ENCODE data around the gene KIF24.
"Not testable (repeated sequence)": the region's sequence is repeated elsewhere in the genome, so short reads cannot be mapped to it uniquely, and the experiment has no call there.

KIF24 gene

DNA sequence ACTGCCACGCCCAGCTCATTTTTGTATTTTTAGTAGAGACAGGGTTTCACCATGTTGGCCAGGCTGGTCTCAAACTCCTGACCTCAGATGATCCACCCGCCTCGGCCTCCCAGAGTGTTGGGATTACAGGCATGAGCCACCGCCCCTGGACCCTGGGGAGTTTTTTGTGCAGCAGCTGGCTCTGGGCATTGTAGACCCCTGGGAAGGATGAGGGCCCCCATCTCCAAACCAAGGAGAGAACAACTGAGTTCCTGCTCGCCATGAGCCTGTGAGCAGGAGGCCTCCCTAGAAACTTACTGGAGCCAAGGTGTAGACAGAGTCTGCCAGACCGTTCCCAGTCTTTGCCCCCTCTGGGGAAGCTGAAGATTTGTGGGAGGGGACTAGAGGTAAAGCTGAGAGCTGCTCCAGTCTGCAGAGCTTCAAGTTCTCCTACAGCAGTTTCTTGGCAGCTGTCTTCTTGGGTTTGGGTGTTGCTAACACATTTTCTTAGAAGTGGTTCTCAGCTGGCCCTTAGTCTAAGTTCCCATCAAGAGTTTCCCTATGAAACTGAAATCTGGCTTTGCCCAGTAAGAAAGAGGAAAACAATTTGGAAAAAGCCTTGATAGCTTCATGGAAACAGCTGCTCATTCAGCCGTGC lies 12.7 kb upstream of the KIF24 start:
- H3K36me3 Mint-ChIP-seq, result peaks cover 5% of the 10 kb centered on the region
- H3K4me1 Mint-ChIP-seq (ENCODE audit: low read depth), result no peaks in the 10 kb centered on the region
- no peaks in the 10 kb centered on the region for H3K9me3 Mint-ChIP-seq (ENCODE audit: low read depth)
- no peak overlapping the region for H3K27ac Mint-ChIP-seq
- H3K27me3 Mint-ChIP-seq, result no peaks in the 10 kb centered on the region
- H3K4me3 Mint-ChIP-seq, result no peak overlapping the region

- Mint-ChIP-seq H3K27me3 (no peaks in the 10 kb centered on the region), H3K4me3 (no peak overlapping the region), H3K9me3 (ENCODE audit: low read depth) (no peaks in the 10 kb centered on the region), H3K36me3 (peaks cover 6% of the 10 kb centered on the region), H3K27ac (no peak overlapping the region), H3K4me1 (ENCODE audit: low read depth) (peaks cover 5% of the 10 kb centered on the region)
Observed at GRCh38 chr9:34338665-34339385, 9.8 kb upstream of the KIF24 start.

DNA sequence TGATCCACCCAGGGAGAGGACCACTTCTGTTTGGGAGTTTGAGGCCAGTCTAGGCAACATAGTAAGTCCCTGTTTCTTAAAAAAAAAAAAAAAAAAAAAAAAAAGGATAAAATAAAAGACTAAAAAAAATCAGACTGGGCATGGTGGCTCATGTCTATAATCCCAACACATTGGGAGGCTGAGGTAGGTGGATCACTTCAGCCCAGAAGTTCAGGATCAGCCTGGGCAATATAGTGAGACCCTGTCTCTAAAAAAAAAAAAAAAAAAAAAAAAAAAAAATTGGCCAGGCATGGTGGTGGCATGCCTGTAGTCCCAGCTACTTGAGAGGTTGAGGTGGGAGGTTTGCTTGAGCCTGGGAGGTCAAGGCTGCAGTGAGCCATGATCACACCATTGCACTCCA lies 9.0 kb upstream of the KIF24 start:
- H3K27me3 Mint-ChIP-seq; H3K4me3 Mint-ChIP-seq; H3K27ac Mint-ChIP-seq; H3K4me1 Mint-ChIP-seq (ENCODE audit: low read depth); H3K9me3 Mint-ChIP-seq (ENCODE audit: low read depth); H3K36me3 Mint-ChIP-seq: not testable (repeated sequence)

- Mint-ChIP-seq H3K4me1 (ENCODE audit: low read depth) (peaks cover 9% of the 10 kb centered on the region), H3K36me3 (peaks cover 6% of the 10 kb centered on the region), H3K27me3 (no peaks in the 10 kb centered on the region), H3K27ac (no peak overlapping the region), H3K4me3 (no peak overlapping the region), H3K9me3 (ENCODE audit: low read depth) (no peaks in the 10 kb centered on the region)
Observed at GRCh38 chr9:34337403-34337802, 8.3 kb upstream of the KIF24 start.

DNA sequence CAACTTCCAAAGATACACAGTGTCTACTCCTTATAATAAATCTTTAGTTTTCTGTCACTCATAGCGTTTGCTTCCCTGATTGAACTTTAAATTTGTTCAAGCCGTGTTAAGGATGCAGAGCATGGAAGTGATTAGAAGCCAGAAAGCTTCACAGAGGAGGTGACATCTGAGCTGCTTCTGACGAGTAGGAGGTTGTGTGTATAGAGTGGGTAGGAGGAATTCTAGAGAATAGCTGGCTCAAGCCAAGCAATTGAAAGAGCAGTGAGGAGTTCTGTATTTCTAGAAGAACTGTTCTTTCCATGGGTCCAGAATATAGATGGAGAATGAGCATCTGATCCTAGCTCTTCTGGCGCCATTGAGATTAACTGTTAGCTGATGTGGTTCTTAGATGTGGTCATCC lies 6.3 kb upstream of the KIF24 start:
- H3K4me1 Mint-ChIP-seq (ENCODE audit: low read depth), result peaks cover 22% of the 10 kb centered on the region
- H3K9me3 Mint-ChIP-seq (ENCODE audit: low read depth), result no peaks in the 10 kb centered on the region
- H3K36me3 Mint-ChIP-seq, result peaks cover 5% of the 10 kb centered on the region
- no peaks in the 10 kb centered on the region for H3K27me3 Mint-ChIP-seq
- no peak overlapping the region for H3K27ac Mint-ChIP-seq
- H3K4me3 Mint-ChIP-seq, result no peak overlapping the region

- no peak overlapping the region for H3K27ac Mint-ChIP-seq
- peaks cover 2% of the 10 kb centered on the region for H3K36me3 Mint-ChIP-seq
- H3K4me1 Mint-ChIP-seq (ENCODE audit: low read depth), result peaks cover 26% of the 10 kb centered on the region
- no peaks in the 10 kb centered on the region for H3K9me3 Mint-ChIP-seq (ENCODE audit: low read depth)
- H3K27me3 Mint-ChIP-seq, result no peaks in the 10 kb centered on the region
- H3K4me3 Mint-ChIP-seq, result no peak overlapping the region
Observed at GRCh38 chr9:34334916-34335315, 5.8 kb upstream of the KIF24 start.

GRCh38 chr9:34334337-34334824 lies 5.3 kb upstream of the KIF24 start:
- no peaks in the 10 kb centered on the region for H3K9me3 Mint-ChIP-seq (ENCODE audit: low read depth)
- H3K4me1 Mint-ChIP-seq (ENCODE audit: low read depth), result peaks cover 28% of the 10 kb centered on the region
- H3K4me3 Mint-ChIP-seq, result no peak overlapping the region
- peaks cover 2% of the 10 kb centered on the region for H3K36me3 Mint-ChIP-seq
- no peak overlapping the region for H3K27ac Mint-ChIP-seq
- H3K27me3 Mint-ChIP-seq, result no peaks in the 10 kb centered on the region

DNA sequence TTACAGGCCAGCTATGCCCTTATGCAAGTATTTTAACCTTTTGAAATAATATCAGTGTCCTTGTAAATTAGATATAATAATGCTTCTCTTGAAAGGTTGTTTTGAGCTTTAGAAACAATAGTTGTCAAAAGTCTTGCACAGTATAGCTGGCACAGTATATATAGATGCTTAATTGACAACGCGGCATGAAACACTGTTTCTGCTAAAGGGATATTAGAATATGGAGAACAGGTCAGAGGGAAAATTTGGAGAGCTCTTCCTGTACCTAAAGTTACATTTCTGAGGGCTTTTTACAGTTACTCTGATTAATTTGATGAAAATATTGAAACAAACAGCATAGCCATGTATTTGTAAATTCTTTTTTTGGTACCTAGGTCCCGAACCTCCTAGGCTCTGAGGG lies 4.8 kb upstream of the KIF24 start:
- peaks cover 28% of the 10 kb centered on the region for H3K4me1 Mint-ChIP-seq (ENCODE audit: low read depth)
- H3K4me3 Mint-ChIP-seq, result no peak overlapping the region
- no peaks in the 10 kb centered on the region for H3K9me3 Mint-ChIP-seq (ENCODE audit: low read depth)
- no peak overlapping the region for H3K27ac Mint-ChIP-seq
- no peaks in the 10 kb centered on the region for H3K27me3 Mint-ChIP-seq
- H3K36me3 Mint-ChIP-seq, result peaks cover 2% of the 10 kb centered on the region

- no peaks in the 10 kb centered on the region for H3K27me3 Mint-ChIP-seq
- no peaks in the 10 kb centered on the region for H3K9me3 Mint-ChIP-seq (ENCODE audit: low read depth)
- peak overlapping the region; percentile 55 for H3K4me3 Mint-ChIP-seq
- peaks cover 2% of the 10 kb centered on the region for H3K36me3 Mint-ChIP-seq
- H3K4me1 Mint-ChIP-seq (ENCODE audit: low read depth), result peaks cover 34% of the 10 kb centered on the region
- peak overlapping the region; percentile 77 for H3K27ac Mint-ChIP-seq
Observed at GRCh38 chr9:34332076-34332964, 3.3 kb upstream of the KIF24 start.

- Mint-ChIP-seq H3K27me3 (no peaks in the 10 kb centered on the region), H3K4me3 (no peak overlapping the region), H3K4me1 (ENCODE audit: low read depth) (peaks cover 34% of the 10 kb centered on the region), H3K27ac (no peak overlapping the region), H3K36me3 (peaks cover 2% of the 10 kb centered on the region), H3K9me3 (ENCODE audit: low read depth) (no peaks in the 10 kb centered on the region)
Observed at GRCh38 chr9:34331196-34331595, 2.1 kb upstream of the KIF24 start.

- Mint-ChIP-seq H3K9me3 (ENCODE audit: low read depth) (no peaks in the 10 kb centered on the region), H3K4me1 (ENCODE audit: low read depth) (peaks cover 29% of the 10 kb centered on the region), H3K36me3 (no peaks in the 10 kb centered on the region), H3K27ac (peak overlapping the region; percentile 88), H3K4me3 (peak overlapping the region; percentile 97), H3K27me3 (no peaks in the 10 kb centered on the region)
Observed at GRCh38 chr9:34328500-34328986, 525 bp downstream of the KIF24 start.

GRCh38 chr9:34326690-34327089 lies 2.4 kb downstream of the KIF24 start:
- peak overlapping the region; percentile 21 for H3K4me3 Mint-ChIP-seq
- H3K27ac Mint-ChIP-seq, result no peak overlapping the region
- no peaks in the 10 kb centered on the region for H3K9me3 Mint-ChIP-seq (ENCODE audit: low read depth)
- H3K27me3 Mint-ChIP-seq, result no peaks in the 10 kb centered on the region
- H3K36me3 Mint-ChIP-seq, result no peaks in the 10 kb centered on the region
- peaks cover 20% of the 10 kb centered on the region for H3K4me1 Mint-ChIP-seq (ENCODE audit: low read depth)

GRCh38 chr9:34322899-34323591 lies 6.0 kb downstream of the KIF24 start:
- H3K36me3 Mint-ChIP-seq, result no peaks in the 10 kb centered on the region
- no peaks in the 10 kb centered on the region for H3K9me3 Mint-ChIP-seq (ENCODE audit: low read depth)
- no peak overlapping the region for H3K27ac Mint-ChIP-seq
- no peak overlapping the region for H3K4me3 Mint-ChIP-seq
- peaks cover 1% of the 10 kb centered on the region for H3K4me1 Mint-ChIP-seq (ENCODE audit: low read depth)
- no peaks in the 10 kb centered on the region for H3K27me3 Mint-ChIP-seq

- Mint-ChIP-seq H3K27ac (no peak overlapping the region), H3K27me3 (no peaks in the 10 kb centered on the region), H3K4me3 (no peak overlapping the region)
Observed at GRCh38 chr9:34321451-34321850, 7.6 kb downstream of the KIF24 start.

More at GRCh38 chr9:34321451-34321850, 7.6 kb downstream of the KIF24 start:
- H3K36me3 Mint-ChIP-seq, result no peaks in the 10 kb centered on the region
- no peaks in the 10 kb centered on the region for H3K4me1 Mint-ChIP-seq (ENCODE audit: low read depth)
- H3K9me3 Mint-ChIP-seq (ENCODE audit: low read depth), result no peaks in the 10 kb centered on the region
